RWPE2 (cell line): Measurements from ENCODE around the gene PHACTR1.

Source experiments
- ATAC-seq: fragments of 200-7000 bp; cut with Tn5 transposase; 3 replicates; pipeline ENCODE4 v1.9.1; 2021; ENCODE audit warnings: low read depth
- DNase-seq: peaks from one replicate; pipeline ENCODE4 v3.0.0-alpha.2; 2020; ENCODE audit warnings: low spot score
- H3K27ac ChIP-seq: fragments of 450-650 bp; 2 replicates; pipeline ENCODE4 v1.5.1; 2017; ENCODE audit warnings: mild to moderate bottlenecking; ENCODE audit not compliant: poor library complexity, severe bottlenecking
- H3K27me3 ChIP-seq: fragments of 250-450 bp; sonication (Bioruptor Pico); 2 replicates; pipeline ENCODE4 v1.5.1; 2021; ENCODE audit warnings: mild to moderate bottlenecking, moderate library complexity; ENCODE audit not compliant: insufficient read depth, poor library complexity, severe bottlenecking
- H3K36me3 ChIP-seq: fragments of 250-450 bp; sonication (Bioruptor Pico); 2 replicates; pipeline ENCODE4 v1.5.1; 2020; ENCODE audit warnings: low read depth, mild to moderate bottlenecking, moderate library complexity
- H3K4me1 ChIP-seq: fragments of 250-450 bp; sonication (Bioruptor Pico); 2 replicates; pipeline ENCODE4 v1.5.1; 2021; ENCODE audit warnings: mild to moderate bottlenecking, moderate library complexity; ENCODE audit not compliant: insufficient read depth, poor library complexity, severe bottlenecking
- H3K4me3 ChIP-seq: fragments of 250-450 bp; sonication (Bioruptor Pico); 2 replicates; pipeline ENCODE4 v1.5.1; 2021; ENCODE audit warnings: mild to moderate bottlenecking, moderate library complexity; ENCODE audit not compliant: severe bottlenecking
- H3K9me3 ChIP-seq: fragments of 250-450 bp; sonication (Bioruptor Pico); 2 replicates; pipeline ENCODE4 v1.5.1; 2021; ENCODE audit warnings: mild to moderate bottlenecking, moderate library complexity; ENCODE audit not compliant: severe bottlenecking
- CTCF ChIP-seq: fragments of 450-650 bp; IDR thresholded peaks from one replicate; pipeline ENCODE4 v1.5.1; 2017; ENCODE audit warnings: mild to moderate bottlenecking, moderate library complexity; ENCODE audit not compliant: poor library complexity, severe bottlenecking

The PHACTR1 gene

GRCh38 chr6:12861603-12862002 is 145.0 kb downstream of the PHACTR1 start:
- DNase-seq = no peak

GRCh38 chr6:12865117-12865516 is 148.6 kb downstream of the PHACTR1 start:
- DNase-seq (no peak), ATAC-seq (no peak)
- Histone ChIP-seq H3K27ac (no peak overlapping the region), H3K27me3 (no peaks in the 10 kb centered on the region), H3K4me1 (no peaks in the 10 kb centered on the region), H3K36me3 (no peaks in the 10 kb centered on the region), H3K4me3 (no peak overlapping the region), H3K9me3 (no peaks in the 10 kb centered on the region)
- TF ChIP-seq CTCF = no peak

More at GRCh38 chr6:12861603-12862002, 145.0 kb downstream of the PHACTR1 start:
- TF ChIP-seq CTCF = no peak
- no peaks in the 10 kb centered on the region for H3K9me3 ChIP-seq
- H3K27ac ChIP-seq = no peak overlapping the region
- peaks cover 6% of the 10 kb centered on the region for H3K27me3 ChIP-seq
- no peak for ATAC-seq
- H3K4me3 ChIP-seq = no peak overlapping the region
- no peaks in the 10 kb centered on the region for H3K36me3 ChIP-seq
- no peaks in the 10 kb centered on the region for H3K4me1 ChIP-seq

DNA sequence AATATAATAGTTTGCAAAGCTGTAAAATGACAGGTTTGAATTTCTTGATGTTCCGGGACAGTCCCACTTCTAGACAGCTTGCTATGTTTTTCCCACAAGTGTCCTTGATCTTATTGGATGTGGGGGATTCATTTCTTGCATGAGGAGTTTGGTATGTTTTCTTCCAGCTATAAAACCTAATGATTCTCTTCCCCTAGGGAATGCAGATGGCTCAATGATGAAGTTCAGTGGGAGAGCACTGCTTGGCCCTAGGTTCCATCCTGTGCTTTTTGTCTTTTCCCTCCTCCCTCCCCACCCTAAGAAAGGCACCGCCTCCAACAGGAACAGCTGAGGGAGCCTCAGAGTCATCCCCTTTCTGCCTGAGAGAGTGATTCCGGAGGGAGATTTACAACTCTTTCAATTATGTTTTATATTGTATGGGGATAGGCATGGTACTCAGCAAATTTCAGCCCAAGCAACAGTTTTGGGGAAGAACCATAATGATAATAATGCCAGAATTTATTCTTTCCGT is 149.2 kb downstream of the PHACTR1 start:
- no peak overlapping the region for H3K4me3 ChIP-seq
- H3K4me1 ChIP-seq = no peaks in the 10 kb centered on the region
- no peaks in the 10 kb centered on the region for H3K36me3 ChIP-seq
- no peaks in the 10 kb centered on the region for H3K9me3 ChIP-seq
- ATAC-seq (no peak), DNase-seq (no peak)
- no peaks in the 10 kb centered on the region for H3K27me3 ChIP-seq
- no peak for TF ChIP-seq CTCF
- H3K27ac ChIP-seq = no peak overlapping the region

- ATAC-seq (no peak), DNase-seq (no peak)
- no peaks in the 10 kb centered on the region for H3K36me3 ChIP-seq
Observed at GRCh38 chr6:12866422-12867029, 150.0 kb downstream of the PHACTR1 start.

More at GRCh38 chr6:12866422-12867029, 150.0 kb downstream of the PHACTR1 start:
- TF ChIP-seq CTCF = no peak
- Histone ChIP-seq H3K9me3 (no peaks in the 10 kb centered on the region), H3K27ac (no peak overlapping the region), H3K4me3 (no peak overlapping the region), H3K4me1 (no peaks in the 10 kb centered on the region), H3K27me3 (peaks cover 2% of the 10 kb centered on the region)
